ENCODE measurements around the gene SUMO3.

DNA sequence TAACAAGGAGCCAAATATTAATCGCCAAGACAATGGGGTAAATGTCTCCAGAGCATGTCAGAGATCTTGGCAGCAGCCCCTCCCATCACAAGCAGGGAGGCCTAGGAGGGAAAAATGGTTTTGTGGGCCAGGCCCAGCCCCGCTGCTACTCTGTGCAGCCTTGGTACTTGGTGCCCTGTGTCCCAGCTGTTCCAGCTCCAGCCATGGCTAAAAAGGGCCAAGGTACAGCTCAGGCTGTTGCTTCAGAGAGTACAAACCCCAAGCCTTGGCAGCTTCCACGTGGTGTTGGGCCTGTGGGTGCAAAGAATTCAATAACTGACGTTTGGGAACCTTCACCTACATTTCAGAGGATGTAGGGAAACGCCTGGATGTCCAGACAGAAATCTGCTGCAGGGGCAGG is 26.6 kb downstream of the SUMO3 start:
- no peak for TF ChIP-seq POLR2AphosphoS5 (IDR thresholded peaks at IDR 0.05)
- no peak for TF ChIP-seq CTCF (IDR thresholded peaks at IDR 0.05)
